GM23248 (cell line): ENCODE results near the gene KCP. TPM values are rescaled to one million over a fixed set of nuclear protein-coding genes. Genes with fewer than 3 reads are reported as not detected.

Experiments used
- DNase-seq: peaks from one replicate; pipeline ENCODE4 v3.0.0-alpha.2; 2015
- H2AFZ ChIP-seq: fragments of 200-600 bp; sonication (generic); 2 replicates; pipeline ENCODE4 v1.6.1; 2016; ENCODE audit warnings: antibody characterized with exemption
- H3F3A ChIP-seq: fragments of 200-600 bp; sonication (generic); 2 replicates; pipeline ENCODE4 v1.6.1; 2016; ENCODE audit warnings: mild to moderate bottlenecking, antibody characterized with exemption, mixed run types; ENCODE audit not compliant: insufficient read depth
- H3K27ac ChIP-seq: fragments of 200-600 bp; sonication (generic); 2 replicates; pipeline ENCODE4 v1.5.1; 2016; ENCODE audit warnings: mild to moderate bottlenecking
- H3K27me3 ChIP-seq: fragments of 200-600 bp; sonication (generic); replicated peaks from 2 replicates; pipeline ENCODE4 v1.6.1; 2016; ENCODE audit warnings: mild to moderate bottlenecking; ENCODE audit not compliant: insufficient read depth
- H3K36me3 ChIP-seq: fragments of 200-600 bp; sonication (generic); 2 replicates; pipeline ENCODE4 v1.6.1; 2016; ENCODE audit warnings: low read depth, mild to moderate bottlenecking
- H3K4me1 ChIP-seq: fragments of 200-600 bp; sonication (generic); 2 replicates; pipeline ENCODE4 v1.6.1; 2016; ENCODE audit warnings: mild to moderate bottlenecking; ENCODE audit not compliant: insufficient read depth
- H3K4me2 ChIP-seq: fragments of 200-600 bp; sonication (generic); one replicate; pipeline ENCODE4 v1.6.1; 2016; ENCODE audit warnings: mild to moderate bottlenecking; ENCODE audit not compliant: unreplicated experiment
- H3K4me3 ChIP-seq: fragments of 200-600 bp; sonication (generic); 2 replicates; pipeline ENCODE4 v1.5.1; 2016; ENCODE audit warnings: mild to moderate bottlenecking
- H3K79me2 ChIP-seq: fragments of 200-600 bp; sonication (generic); 2 replicates; pipeline ENCODE4 v1.6.1; 2016; ENCODE audit warnings: mild to moderate bottlenecking; ENCODE audit not compliant: insufficient read depth
- H3K9ac ChIP-seq: fragments of 200-600 bp; sonication (generic); 2 replicates; pipeline ENCODE4 v1.6.1; 2016; ENCODE audit warnings: mild to moderate bottlenecking
- H3K9me2 ChIP-seq: fragments of 200-600 bp; sonication (generic); 2 replicates; pipeline ENCODE4 v1.6.1; 2016; ENCODE audit warnings: mixed run types, mild to moderate bottlenecking, moderate library complexity; ENCODE audit not compliant: insufficient read depth
- H3K9me3 ChIP-seq: fragments of 200-600 bp; sonication (generic); one replicate; pipeline ENCODE4 v1.6.1; 2017; ENCODE audit warnings: low read depth
- H4K20me1 ChIP-seq: fragments of 200-600 bp; sonication (generic); 2 replicates; pipeline ENCODE4 v1.6.0; 2016; ENCODE audit not compliant: insufficient read depth
- EZH2 ChIP-seq: fragments of 200-600 bp; sonication (generic); IDR thresholded peaks from 2 replicates; pipeline ENCODE4 v1.6.1; 2018; ENCODE audit warnings: antibody characterized with exemption, mild to moderate bottlenecking; ENCODE audit not compliant: insufficient read depth, poor library complexity, severe bottlenecking
- EZH2phosphoT487 ChIP-seq: fragments of 200-600 bp; sonication (generic); IDR thresholded peaks from 2 replicates; pipeline ENCODE4 v1.6.1; 2018; ENCODE audit warnings: antibody characterized with exemption, moderate library complexity, mild to moderate bottlenecking, low read depth; ENCODE audit not compliant: insufficient read depth
- WGBS, 2 experiments: methylation state at CpG; one replicate each; pipeline ENCODE4 v1.1.6; 2015 to 2017; ENCODE audit warnings: low lambda C conversion rate in 2 of 2, low coverage in 1 of 2; ENCODE audit errors: missing lambda C conversion rate in 2 of 2; 5-methylcytosine and 5-hydroxymethylcytosine counted together
- in situ Hi-C: fragments of 300-500 bp; cut with MboI; formaldehyde crosslinking; loops from 2 replicates; pipeline ENCODE4 v1.15.0; 2020
- polyA plus RNA-seq: library from polyadenylated mRNA; unstranded; fragments of >200 nt; fragmentation: Nextera tagmentation; extraction: Ambion mirVana; gene quantifications from 2 replicates; pipeline ENCODE4 v1.2.1, GENCODE V29; 2016
- total RNA-seq: library from RNA; depleted of rRNA; stranded (reverse); fragments of >200 nt; shearing (Covaris generic); gene quantifications from 2 replicates; pipeline ENCODE4 v1.2.3, GENCODE V29; 2014

KCP gene
- total and polyA plus RNA-seq, 2 experiments from 2014 or later, result 0.10 TPM; not detected in 1

- Histone ChIP-seq H3K9me3 (no peaks in the 10 kb centered on the region), H3K79me2 (no peaks in the 10 kb centered on the region), H3K4me3 (no peak overlapping the region), H3K27me3 (peaks cover 37% of the 10 kb centered on the region), H3K36me3 (no peaks in the 10 kb centered on the region), H4K20me1 (no peaks in the 10 kb centered on the region), H3F3A (no peaks in the 10 kb centered on the region), H3K27ac (no peak overlapping the region), H3K9me2 (no peaks in the 10 kb centered on the region), H3K4me1 (no peaks in the 10 kb centered on the region), H2AFZ (no peak overlapping the region), H3K4me2 (no peak overlapping the region), H3K9ac (no peak overlapping the region)
- no peak for DNase-seq
- TF ChIP-seq EZH2 (no peak), EZH2phosphoT487 (no peak)
- in situ Hi-C loops, result no loop called here
- 86 to 91% methylated on average over 4 of the region's 4 CpGs for WGBS, 2 experiments
Measured at GRCh38 chr7:128936798-128937197, 26.3 kb upstream of the KCP start.

- no peak overlapping the region for H2AFZ ChIP-seq
- no peaks in the 10 kb centered on the region for H3F3A ChIP-seq
- no peaks in the 10 kb centered on the region for H4K20me1 ChIP-seq
- TF ChIP-seq EZH2phosphoT487 (no peak), EZH2 (no peak)
- in situ Hi-C loops, result no loop called here
- peaks cover 37% of the 10 kb centered on the region for H3K27me3 ChIP-seq
- H3K4me1 ChIP-seq, result no peaks in the 10 kb centered on the region
- no peaks in the 10 kb centered on the region for H3K79me2 ChIP-seq
- no peak for DNase-seq
- no peak overlapping the region for H3K27ac ChIP-seq
- H3K4me2 ChIP-seq, result no peak overlapping the region
- no peaks in the 10 kb centered on the region for H3K9me2 ChIP-seq
- H3K9ac ChIP-seq, result no peak overlapping the region
- no peaks in the 10 kb centered on the region for H3K9me3 ChIP-seq
- 84 to 92% methylated on average over 6 of the region's 6 CpGs for WGBS, 2 experiments
- H3K36me3 ChIP-seq, result no peaks in the 10 kb centered on the region
- no peak overlapping the region for H3K4me3 ChIP-seq
Measured at GRCh38 chr7:128935342-128935730, 24.8 kb upstream of the KCP start.

GRCh38 chr7:128934361-128935341 lies 24.1 kb upstream of the KCP start:
- Histone ChIP-seq H3K36me3 (no peaks in the 10 kb centered on the region), H2AFZ (no peak overlapping the region), H3K27me3 (peaks cover 35% of the 10 kb centered on the region), H3K9ac (no peak overlapping the region), H3K9me3 (no peaks in the 10 kb centered on the region), H4K20me1 (no peaks in the 10 kb centered on the region), H3K4me2 (no peak overlapping the region), H3K4me3 (no peak overlapping the region), H3F3A (no peaks in the 10 kb centered on the region), H3K9me2 (no peaks in the 10 kb centered on the region), H3K79me2 (no peaks in the 10 kb centered on the region), H3K27ac (no peak overlapping the region), H3K4me1 (no peaks in the 10 kb centered on the region)
- DNase-seq, result no peak
- TF ChIP-seq EZH2phosphoT487, result no peak
- in situ Hi-C loops, result no loop called here
- WGBS, 2 experiments, result 65 to 79% methylated on average over 10 to 14 of the region's 14 CpGs

GRCh38 chr7:128933180-128933891 lies 22.8 kb upstream of the KCP start:
- H3K9me2 ChIP-seq, result no peaks in the 10 kb centered on the region
- in situ Hi-C loops, result no loop called here
- H3K36me3 ChIP-seq, result no peaks in the 10 kb centered on the region
- H3K4me2 ChIP-seq, result no peak overlapping the region
- H2AFZ ChIP-seq, result no peak overlapping the region
- no peak overlapping the region for H3K27ac ChIP-seq
- H3K27me3 ChIP-seq, result peaks cover 27% of the 10 kb centered on the region
- no peak overlapping the region for H3K9ac ChIP-seq
- H4K20me1 ChIP-seq, result no peaks in the 10 kb centered on the region
- DNase-seq, result no peak
- 51 to 52% methylated on average over 15 of the region's 15 CpGs for WGBS, 2 experiments
- H3K9me3 ChIP-seq, result no peaks in the 10 kb centered on the region
- TF ChIP-seq EZH2 (no peak), EZH2phosphoT487 (no peak)
- no peaks in the 10 kb centered on the region for H3K4me1 ChIP-seq
- H3K79me2 ChIP-seq, result no peaks in the 10 kb centered on the region
- no peak overlapping the region for H3K4me3 ChIP-seq
- no peaks in the 10 kb centered on the region for H3F3A ChIP-seq
